SH-SY5Y (cell line): ENCODE results near the gene GNAL.

Source experiments
- GATA2 ChIP-seq: IDR thresholded peaks from 2 replicates; pipeline ENCODE4 v1.6.1; 2011; ENCODE audit warnings: mild to moderate bottlenecking, low read depth, low read length
- GATA3 ChIP-seq: IDR thresholded peaks from 2 replicates; pipeline ENCODE4 v1.6.1; 2011; ENCODE audit warnings: low read depth, mild to moderate bottlenecking, low read length, moderate library complexity

GNAL gene

GRCh38 chr18:11759456-11759855 lies 70.4 kb downstream of the GNAL start:
- TF ChIP-seq GATA3 (no peak), GATA2 (no peak)

- no peak for TF ChIP-seq GATA3
- no peak for TF ChIP-seq GATA2
Measured at GRCh38 chr18:11760498-11761167, 71.6 kb downstream of the GNAL start.

- TF ChIP-seq GATA3 (no peak), GATA2 (no peak)
Measured at GRCh38 chr18:11761553-11761952, 72.5 kb downstream of the GNAL start.

- TF ChIP-seq GATA2 (no peak), GATA3 (no peak)
Measured at GRCh38 chr18:11762429-11762828, 73.4 kb downstream of the GNAL start.

GRCh38 chr18:11767329-11767728 lies 78.3 kb downstream of the GNAL start:
- TF ChIP-seq GATA3: no peak

GRCh38 chr18:11767935-11768334 lies 78.9 kb downstream of the GNAL start:
- TF ChIP-seq GATA3 (no peak), GATA2 (no peak)

GRCh38 chr18:11775436-11776174 lies 86.5 kb downstream of the GNAL start:
- TF ChIP-seq GATA3: no peak
- no peak for TF ChIP-seq GATA2

GRCh38 chr18:11780042-11780441 lies 91.0 kb downstream of the GNAL start:
- TF ChIP-seq GATA2 (no peak), GATA3 (no peak)

GRCh38 chr18:11783716-11784331 lies 94.8 kb downstream of the GNAL start:
- no peak for TF ChIP-seq GATA2

- no peak for TF ChIP-seq GATA2
- TF ChIP-seq GATA3: no peak
Measured at GRCh38 chr18:11784674-11785304, 95.7 kb downstream of the GNAL start.

GRCh38 chr18:11785444-11786055 lies 96.5 kb downstream of the GNAL start:
- TF ChIP-seq GATA3 (no peak), GATA2 (no peak)

GRCh38 chr18:11789716-11790510 lies 100.8 kb downstream of the GNAL start:
- TF ChIP-seq GATA3 (no peak), GATA2 (no peak)

GRCh38 chr18:11791131-11791530 lies 102.1 kb downstream of the GNAL start:
- TF ChIP-seq GATA3 (no peak), GATA2 (no peak)

- no peak for TF ChIP-seq GATA2
Measured at GRCh38 chr18:11792632-11793031, 103.6 kb downstream of the GNAL start.
